Activated CD4-positive, alpha-beta T cell treated with anti-CD3 and anti-CD28 coated beads, Interleukin-2, amount 50 U/mL, for 24 hours (primary cell): ENCODE results near the gene HIC1.

Experiments used
- DNase-seq, 2 donors: peaks; one replicate each; pipeline ENCODE4 v3.0.0-alpha.2; 2020; ENCODE audit warnings: low read depth in 1 of 2, low spot score in 1 of 2

HIC1 gene

GRCh38 chr17:2075336-2076086 is 20.6 kb downstream of the HIC1 start:
- no peak for DNase-seq

GRCh38 chr17:2076087-2076984 is 21.4 kb downstream of the HIC1 start:
- no peak for DNase-seq

- DNase-seq: no peak
Measured at GRCh38 chr17:2077040-2077439, 22.1 kb downstream of the HIC1 start.

- DNase-seq: no peak
Measured at GRCh38 chr17:2081564-2081963, 26.7 kb downstream of the HIC1 start.

- DNase-seq: no peak
Measured at GRCh38 chr17:2082003-2082781, 27.3 kb downstream of the HIC1 start.

GRCh38 chr17:2083613-2084035 is 28.7 kb downstream of the HIC1 start:
- DNase-seq: no peak

GRCh38 chr17:2084036-2084765 is 29.3 kb downstream of the HIC1 start:
- DNase-seq: no peak

GRCh38 chr17:2084766-2085647 is 30.1 kb downstream of the HIC1 start:
- no peak for DNase-seq

GRCh38 chr17:2085648-2085949 is 30.7 kb downstream of the HIC1 start:
- DNase-seq: no peak

- DNase-seq: no peak
Measured at GRCh38 chr17:2086306-2086705, 31.4 kb downstream of the HIC1 start.

- DNase-seq: peak in 1 of 2 donors; percentile 62
Measured at GRCh38 chr17:2087597-2088211, 32.8 kb downstream of the HIC1 start.

- DNase-seq: no peak
Measured at GRCh38 chr17:2089021-2089422, 34.1 kb downstream of the HIC1 start.

- no peak for DNase-seq
Measured at GRCh38 chr17:2090210-2090641, 35.3 kb downstream of the HIC1 start.

GRCh38 chr17:2090804-2091534 is 36.1 kb downstream of the HIC1 start:
- DNase-seq: no peak

- DNase-seq: no peak
Measured at GRCh38 chr17:2092253-2092652, 37.4 kb downstream of the HIC1 start.

- DNase-seq: no peak
Measured at GRCh38 chr17:2093349-2093748, 38.4 kb downstream of the HIC1 start.

GRCh38 chr17:2094891-2095535 is 40.1 kb downstream of the HIC1 start:
- no peak for DNase-seq

- DNase-seq: no peak
Measured at GRCh38 chr17:2095536-2095910, 40.6 kb downstream of the HIC1 start.
